GM23338 (cell line): ENCODE measurements around the gene STX4.

Experiments
- EZH2 ChIP-seq: fragments of 200-600 bp; sonication (generic); IDR thresholded peaks from one replicate; pipeline ENCODE4 v1.8.0; 2017; ENCODE audit warnings: antibody characterized with exemption, mild to moderate bottlenecking, low read depth; ENCODE audit not compliant: unreplicated experiment
- TF ChIP-seq, protein P1 (sequence below), 2 experiments: fragments of 200-600 bp in 1 of 2; sonication (generic) in 1 of 2; conservative IDR thresholded peaks; 2 replicates each; pipeline versions ENCODE4 v1.5.1 to v1.6.1; 2016 to 2017; ENCODE audit warnings: antibody characterized with exemption in 2 of 2, low read depth in 2 of 2, mild to moderate bottlenecking in 2 of 2, moderate library complexity in 1 of 2
- TF ChIP-seq, protein P2 (sequence below): IDR thresholded peaks from one replicate; pipeline ENCODE4 v1.6.1; 2018; ENCODE audit warnings: antibody characterized with exemption; ENCODE audit not compliant: unreplicated experiment

GRCh38 chr16:31038993-31039392 is 5.6 kb downstream of the STX4 start:
- TF ChIP-seq EZH2: no peak
- TF ChIP-seq, protein P1, sequence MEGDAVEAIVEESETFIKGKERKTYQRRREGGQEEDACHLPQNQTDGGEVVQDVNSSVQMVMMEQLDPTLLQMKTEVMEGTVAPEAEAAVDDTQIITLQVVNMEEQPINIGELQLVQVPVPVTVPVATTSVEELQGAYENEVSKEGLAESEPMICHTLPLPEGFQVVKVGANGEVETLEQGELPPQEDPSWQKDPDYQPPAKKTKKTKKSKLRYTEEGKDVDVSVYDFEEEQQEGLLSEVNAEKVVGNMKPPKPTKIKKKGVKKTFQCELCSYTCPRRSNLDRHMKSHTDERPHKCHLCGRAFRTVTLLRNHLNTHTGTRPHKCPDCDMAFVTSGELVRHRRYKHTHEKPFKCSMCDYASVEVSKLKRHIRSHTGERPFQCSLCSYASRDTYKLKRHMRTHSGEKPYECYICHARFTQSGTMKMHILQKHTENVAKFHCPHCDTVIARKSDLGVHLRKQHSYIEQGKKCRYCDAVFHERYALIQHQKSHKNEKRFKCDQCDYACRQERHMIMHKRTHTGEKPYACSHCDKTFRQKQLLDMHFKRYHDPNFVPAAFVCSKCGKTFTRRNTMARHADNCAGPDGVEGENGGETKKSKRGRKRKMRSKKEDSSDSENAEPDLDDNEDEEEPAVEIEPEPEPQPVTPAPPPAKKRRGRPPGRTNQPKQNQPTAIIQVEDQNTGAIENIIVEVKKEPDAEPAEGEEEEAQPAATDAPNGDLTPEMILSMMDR (conservative IDR thresholded peaks at IDR 0.05; ENCODE audit: low read depth in 2 of 2): no peak
- TF ChIP-seq, protein P2, sequence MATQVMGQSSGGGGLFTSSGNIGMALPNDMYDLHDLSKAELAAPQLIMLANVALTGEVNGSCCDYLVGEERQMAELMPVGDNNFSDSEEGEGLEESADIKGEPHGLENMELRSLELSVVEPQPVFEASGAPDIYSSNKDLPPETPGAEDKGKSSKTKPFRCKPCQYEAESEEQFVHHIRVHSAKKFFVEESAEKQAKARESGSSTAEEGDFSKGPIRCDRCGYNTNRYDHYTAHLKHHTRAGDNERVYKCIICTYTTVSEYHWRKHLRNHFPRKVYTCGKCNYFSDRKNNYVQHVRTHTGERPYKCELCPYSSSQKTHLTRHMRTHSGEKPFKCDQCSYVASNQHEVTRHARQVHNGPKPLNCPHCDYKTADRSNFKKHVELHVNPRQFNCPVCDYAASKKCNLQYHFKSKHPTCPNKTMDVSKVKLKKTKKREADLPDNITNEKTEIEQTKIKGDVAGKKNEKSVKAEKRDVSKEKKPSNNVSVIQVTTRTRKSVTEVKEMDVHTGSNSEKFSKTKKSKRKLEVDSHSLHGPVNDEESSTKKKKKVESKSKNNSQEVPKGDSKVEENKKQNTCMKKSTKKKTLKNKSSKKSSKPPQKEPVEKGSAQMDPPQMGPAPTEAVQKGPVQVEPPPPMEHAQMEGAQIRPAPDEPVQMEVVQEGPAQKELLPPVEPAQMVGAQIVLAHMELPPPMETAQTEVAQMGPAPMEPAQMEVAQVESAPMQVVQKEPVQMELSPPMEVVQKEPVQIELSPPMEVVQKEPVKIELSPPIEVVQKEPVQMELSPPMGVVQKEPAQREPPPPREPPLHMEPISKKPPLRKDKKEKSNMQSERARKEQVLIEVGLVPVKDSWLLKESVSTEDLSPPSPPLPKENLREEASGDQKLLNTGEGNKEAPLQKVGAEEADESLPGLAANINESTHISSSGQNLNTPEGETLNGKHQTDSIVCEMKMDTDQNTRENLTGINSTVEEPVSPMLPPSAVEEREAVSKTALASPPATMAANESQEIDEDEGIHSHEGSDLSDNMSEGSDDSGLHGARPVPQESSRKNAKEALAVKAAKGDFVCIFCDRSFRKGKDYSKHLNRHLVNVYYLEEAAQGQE: no peak
